Transverse colon (tissue), 4 donors: ENCODE results near the gene ZFC3H1. TPM values are rescaled to one million over a fixed set of nuclear protein-coding genes. Genes with fewer than 3 reads are reported as not detected.

ENCODE experiments used
- DNase-seq: peaks from one replicate; pipeline ENCODE4 v3.0.0-alpha.2; 2019
- H3K27ac ChIP-seq, 4 donors: fragments of 200-600 bp; sonication (generic); 2 replicates each; pipeline ENCODE4 v1.5.1; 2016 to 2018; ENCODE audit warnings: inconsistent platforms in 4 of 4
- H3K27me3 ChIP-seq: fragments of 200-600 bp; sonication (generic); 2 replicates; pipeline ENCODE4 v1.5.1; 2017; ENCODE audit warnings: inconsistent platforms
- H3K36me3 ChIP-seq, 4 donors: fragments of 200-600 bp; sonication (generic); 2 replicates each; pipeline ENCODE4 v1.5.1; 2017 to 2019; ENCODE audit warnings: inconsistent platforms in 4 of 4
- H3K4me1 ChIP-seq, 4 donors: fragments of 200-600 bp; sonication (generic); 2 replicates each; pipeline ENCODE4 v1.5.1; 2017 to 2020; ENCODE audit warnings: inconsistent platforms in 4 of 4
- H3K4me3 ChIP-seq, 4 donors: fragments of 200-600 bp; sonication (generic); 1 replicate in 1 of 4; 2 replicates in 3 of 4; pipeline versions ENCODE4 v1.5.1 to v1.6.1; 2017 to 2019; ENCODE audit warnings: inconsistent platforms in 4 of 4
- H3K9me3 ChIP-seq, 2 donors: fragments of 200-600 bp; sonication (generic); 2 replicates each; pipeline ENCODE4 v1.5.1; 2017 to 2019; ENCODE audit warnings: inconsistent platforms in 2 of 2
- CTCF ChIP-seq, 5 experiments: fragments of 200-600 bp in 3 of 5; fragments of 450-650 bp in 2 of 5; sonication (generic) in 3 of 5; IDR thresholded peaks; 1 replicate in 2 of 5; 2 replicates in 3 of 5; pipeline ENCODE4 v1.5.1; 2016 to 2017; ENCODE audit warnings: antibody characterized with exemption in 5 of 5, inconsistent platforms in 3 of 5, mild to moderate bottlenecking in 2 of 5, moderate library complexity in 1 of 5
- EP300 ChIP-seq: sonication (generic); formaldehyde crosslinking; IDR thresholded peaks from one replicate; pipeline ENCODE4 v1.6.1; 2017; ENCODE audit warnings: antibody characterized with exemption, low read depth
- POLR2A ChIP-seq: fragments of 450-650 bp; IDR thresholded peaks from one replicate; pipeline ENCODE4 v1.6.1; 2016; ENCODE audit warnings: antibody characterized with exemption, mild to moderate bottlenecking, moderate library complexity
- POLR2AphosphoS5 ChIP-seq, 3 donors: sonication (generic); formaldehyde crosslinking; IDR thresholded peaks; one replicate each; pipeline ENCODE4 v1.6.1; 2016; ENCODE audit warnings: antibody characterized with exemption in 3 of 3
- WGBS, 2 donors: methylation state at CpG; one replicate each; pipeline ENCODE4 v1.1.5; 2018; ENCODE audit warnings: low coverage in 1 of 2; 5-methylcytosine and 5-hydroxymethylcytosine counted together
- in situ Hi-C, 4 donors: fragments of 200-750 bp; cut with MboI; loops; one replicate each; pipeline versions ENCODE4 v1.15.0 to v1.15.1; 2017; ENCODE audit warnings: low sequenced_read_pairs in 3 of 4, low pct_ligation_motif_present in 1 of 4, low pct_unique_long_range_greater_than_20kb in 1 of 4
- intact Hi-C: fragments of 100-400 bp; cut with DNase I; formaldehyde crosslinking; loops from one replicate; pipeline ENCODE4 v1.15.1; 2023; ENCODE audit warnings: low total_unique reads
- total RNA-seq, 4 donors: library from RNA; depleted of rRNA; stranded (reverse); fragments of >200 nt; gene quantifications; one replicate each; pipeline ENCODE4 v1.1.0, GENCODE V29; 2016

ZFC3H1 gene
- total RNA-seq, 4 donors from 2014 or later = 61.9 to 141 (median 91.6) TPM

DNA sequence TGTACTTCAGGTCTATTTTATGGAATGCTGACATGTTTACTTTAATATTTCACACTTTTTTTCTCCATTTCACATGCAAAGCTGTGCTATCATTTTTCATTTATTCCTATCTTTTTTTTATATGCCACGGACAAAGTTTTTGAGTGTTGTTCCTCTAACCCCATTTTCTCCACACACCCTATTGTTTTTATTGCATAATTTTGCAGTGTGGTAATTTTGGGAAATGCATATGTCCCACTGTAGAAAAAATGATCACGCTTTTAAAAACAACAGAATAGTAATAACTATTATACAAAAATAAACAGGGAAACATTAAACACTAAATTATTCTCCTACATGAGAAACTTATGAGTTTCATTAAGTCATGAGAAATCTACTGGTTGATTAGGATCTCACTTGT, 14.2 kb downstream of the ZFC3H1 start:
- H3K27me3 ChIP-seq = no peaks in the 10 kb centered on the region
- peaks cover 0 to 10% (median 3%) of the 10 kb centered on the region in 4 donors for H3K4me1 ChIP-seq
- no peak overlapping the region for H3K27ac ChIP-seq
- 80 to 97% methylated on average over 2 of the region's 2 CpGs for WGBS, 2 donors
- intact Hi-C loops (no loop called here), in situ Hi-C loops (no loop called here)
- H3K36me3 ChIP-seq = peaks cover 0 to 56% (median 16%) of the 10 kb centered on the region in 4 donors
- no peak overlapping the region for H3K4me3 ChIP-seq
- TF ChIP-seq CTCF (IDR thresholded peaks at IDR 0.05) = no peak
- TF ChIP-seq EP300 = no peak
- no peak for TF ChIP-seq POLR2AphosphoS5 (IDR thresholded peaks at IDR 0.05)
- TF ChIP-seq POLR2A = no peak
- H3K9me3 ChIP-seq = peaks cover 0 to 7% of the 10 kb centered on the region in 2 donors
- no peak for DNase-seq

- H3K4me1 ChIP-seq = peaks cover 0 to 10% (median 3%) of the 10 kb centered on the region in 4 donors
- no peak for TF ChIP-seq POLR2A
- H3K36me3 ChIP-seq = peaks cover 0 to 56% (median 16%) of the 10 kb centered on the region in 4 donors
These were observed 15.1 kb downstream of the ZFC3H1 start for GRCh38 chr12:71648537-71648936.

DNA sequence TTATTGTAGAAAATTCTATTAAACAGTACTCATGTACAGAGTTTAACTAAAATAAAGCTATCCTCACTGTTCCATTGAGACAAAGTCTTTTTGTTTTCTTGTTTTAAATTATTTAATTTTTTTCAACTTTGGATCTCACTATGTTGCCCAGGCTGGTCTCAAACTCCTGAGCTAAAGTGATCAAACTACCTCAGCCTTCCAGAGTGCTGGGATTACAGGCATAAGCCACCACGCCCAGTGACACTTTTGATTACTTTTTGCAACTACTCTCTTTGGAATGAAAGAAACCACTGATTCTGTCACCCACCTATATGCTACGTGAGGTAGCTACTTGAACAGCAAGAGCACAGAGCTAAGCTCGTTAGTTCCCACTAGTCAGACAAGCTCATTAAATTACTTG, 17.1 kb downstream of the ZFC3H1 start:
- Histone ChIP-seq H3K4me3 (no peak overlapping the region), H3K4me1 (peaks cover 0 to 8% (median 3%) of the 10 kb centered on the region in 4 donors), H3K27me3 (no peaks in the 10 kb centered on the region), H3K36me3 (peaks cover 0 to 62% (median 20%) of the 10 kb centered on the region in 4 donors), H3K27ac (no peak overlapping the region), H3K9me3 (no peaks in the 10 kb centered on the region)
- WGBS, 2 donors = 97% methylated on average over 3 of the region's 3 CpGs
- no peak for DNase-seq
- intact Hi-C loops (no loop called here), in situ Hi-C loops (no loop called here)
- TF ChIP-seq POLR2A (no peak), EP300 (no peak), POLR2AphosphoS5 (IDR thresholded peaks at IDR 0.05) (no peak)

More at GRCh38 chr12:71648537-71648936, 15.1 kb downstream of the ZFC3H1 start:
- Histone ChIP-seq H3K9me3 (peaks cover 0 to 6% of the 10 kb centered on the region in 2 donors), H3K27me3 (no peaks in the 10 kb centered on the region), H3K27ac (no peak overlapping the region), H3K4me3 (no peak overlapping the region)
- intact Hi-C loops = no loop called here
- 88 to 90% methylated on average over 4 of the region's 4 CpGs for WGBS, 2 donors
- in situ Hi-C loops = no loop called here
- DNase-seq = no peak

- Histone ChIP-seq H3K27me3 (no peaks in the 10 kb centered on the region), H3K27ac (no peak overlapping the region), H3K9me3 (no peaks in the 10 kb centered on the region), H3K36me3 (peaks cover 0 to 75% (median 22%) of the 10 kb centered on the region in 4 donors), H3K4me1 (no peaks in the 10 kb centered on the region), H3K4me3 (no peak overlapping the region)
- in situ Hi-C loops = no loop called here
- TF ChIP-seq EP300 (no peak), CTCF (IDR thresholded peaks at IDR 0.05) (no peak), POLR2A (no peak), POLR2AphosphoS5 (IDR thresholded peaks at IDR 0.05) (no peak)
- DNase-seq = no peak
- 84 to 85% methylated on average over 3 of the region's 3 CpGs for WGBS, 2 donors
- intact Hi-C loops = no loop called here
These were observed 18.4 kb downstream of the ZFC3H1 start for GRCh38 chr12:71645268-71645667.

DNA sequence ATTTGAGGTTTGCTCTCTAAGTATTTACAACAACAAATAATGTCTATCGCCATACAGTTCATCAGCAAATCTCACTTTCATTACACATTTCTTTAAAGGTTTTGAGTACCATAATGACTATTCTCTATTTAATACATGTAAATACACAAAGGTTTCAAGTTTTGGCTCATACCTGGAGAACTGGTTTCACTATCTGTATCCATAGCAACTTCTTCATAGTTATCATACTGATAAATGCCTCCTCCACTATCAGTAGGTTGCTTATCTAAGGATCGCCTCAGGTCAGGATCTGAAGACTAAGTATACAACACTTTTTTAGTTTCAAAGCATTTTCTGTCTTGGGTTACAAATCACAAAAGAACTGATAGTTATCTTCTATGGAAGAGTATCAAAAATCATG, 21.4 kb downstream of the ZFC3H1 start:
- intact Hi-C loops = no loop called here
- no peak for DNase-seq
- in situ Hi-C loops = no loop called here
- Histone ChIP-seq H3K9me3 (no peaks in the 10 kb centered on the region), H3K27me3 (no peaks in the 10 kb centered on the region), H3K4me3 (no peak overlapping the region), H3K4me1 (no peaks in the 10 kb centered on the region), H3K27ac (no peak overlapping the region), H3K36me3 (peaks cover 0 to 75% (median 25%) of the 10 kb centered on the region in 4 donors)
- WGBS, 2 donors = 77 to 78% methylated on average over 2 of the region's 2 CpGs
- no peak for TF ChIP-seq CTCF (IDR thresholded peaks at IDR 0.05)
- no peak for TF ChIP-seq POLR2AphosphoS5 (IDR thresholded peaks at IDR 0.05)
